IPS-20b (cell line): ENCODE data around the gene ADARB1.

Experiments used
- H3K27ac ChIP-seq: one replicate; pipeline ENCODE4 v1.5.1; 2013; ENCODE audit warnings: low read length
- H3K27me3 ChIP-seq: 2 replicates; pipeline ENCODE4 v1.6.1; 2013; ENCODE audit warnings: mild to moderate bottlenecking, low read length, inconsistent platforms; ENCODE audit not compliant: insufficient read depth
- H3K36me3 ChIP-seq: 2 replicates; pipeline ENCODE4 v1.6.1; 2013; ENCODE audit warnings: low read depth, mild to moderate bottlenecking, inconsistent platforms, low read length, moderate library complexity; ENCODE audit not compliant: insufficient read depth
- H3K4me1 ChIP-seq: 2 replicates; pipeline ENCODE4 v1.6.1; 2013; ENCODE audit warnings: mild to moderate bottlenecking, control low read depth, inconsistent platforms, low read length, moderate library complexity; ENCODE audit not compliant: insufficient read depth
- H3K4me3 ChIP-seq: 2 replicates; pipeline ENCODE4 v1.5.1; 2013; ENCODE audit warnings: mild to moderate bottlenecking, low read length, inconsistent platforms
- H3K9ac ChIP-seq: 2 replicates; pipeline ENCODE4 v1.6.1; 2013; ENCODE audit warnings: low read depth, mild to moderate bottlenecking, inconsistent platforms, low read length, moderate library complexity
- H3K9me3 ChIP-seq: 2 replicates; pipeline ENCODE4 v1.6.1; 2013; ENCODE audit warnings: mild to moderate bottlenecking, low read depth, low read length, inconsistent platforms; ENCODE audit not compliant: insufficient read depth

The ADARB1 gene

DNA sequence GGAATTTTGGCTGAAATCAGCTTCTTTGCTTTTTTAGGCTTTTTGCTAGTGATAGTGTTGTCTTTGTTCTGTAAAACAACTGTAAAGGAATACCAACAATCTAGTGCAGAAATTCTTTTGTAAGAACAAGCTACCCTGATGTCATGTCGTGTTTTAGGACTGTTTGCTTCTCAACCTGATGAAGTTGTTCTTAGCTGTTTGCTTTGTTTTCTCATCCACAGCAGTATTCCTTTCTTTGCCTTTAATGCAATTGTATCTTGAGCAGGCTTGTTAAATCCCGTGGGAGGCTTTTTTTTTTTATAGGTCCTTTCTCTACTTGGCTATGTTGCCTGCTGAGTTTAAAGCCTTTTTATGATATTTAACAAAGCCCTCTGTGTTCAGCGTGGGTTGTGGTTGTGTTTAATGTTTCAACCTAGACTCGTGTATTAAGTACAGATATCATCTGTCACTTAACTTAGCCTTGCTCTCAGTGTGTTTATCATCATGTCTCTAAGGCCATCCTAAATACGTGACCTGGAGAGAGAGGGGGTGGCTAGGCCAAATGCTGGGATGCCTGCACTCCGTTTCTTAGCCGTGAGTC lies 31.6 kb downstream of the ADARB1 start:
- H3K9ac ChIP-seq: no peak overlapping the region
- H3K4me3 ChIP-seq: no peak overlapping the region
- no peaks in the 10 kb centered on the region for H3K4me1 ChIP-seq
- H3K27me3 ChIP-seq: no peaks in the 10 kb centered on the region
- H3K36me3 ChIP-seq: no peaks in the 10 kb centered on the region
- no peak overlapping the region for H3K27ac ChIP-seq
- H3K9me3 ChIP-seq: no peaks in the 10 kb centered on the region

DNA sequence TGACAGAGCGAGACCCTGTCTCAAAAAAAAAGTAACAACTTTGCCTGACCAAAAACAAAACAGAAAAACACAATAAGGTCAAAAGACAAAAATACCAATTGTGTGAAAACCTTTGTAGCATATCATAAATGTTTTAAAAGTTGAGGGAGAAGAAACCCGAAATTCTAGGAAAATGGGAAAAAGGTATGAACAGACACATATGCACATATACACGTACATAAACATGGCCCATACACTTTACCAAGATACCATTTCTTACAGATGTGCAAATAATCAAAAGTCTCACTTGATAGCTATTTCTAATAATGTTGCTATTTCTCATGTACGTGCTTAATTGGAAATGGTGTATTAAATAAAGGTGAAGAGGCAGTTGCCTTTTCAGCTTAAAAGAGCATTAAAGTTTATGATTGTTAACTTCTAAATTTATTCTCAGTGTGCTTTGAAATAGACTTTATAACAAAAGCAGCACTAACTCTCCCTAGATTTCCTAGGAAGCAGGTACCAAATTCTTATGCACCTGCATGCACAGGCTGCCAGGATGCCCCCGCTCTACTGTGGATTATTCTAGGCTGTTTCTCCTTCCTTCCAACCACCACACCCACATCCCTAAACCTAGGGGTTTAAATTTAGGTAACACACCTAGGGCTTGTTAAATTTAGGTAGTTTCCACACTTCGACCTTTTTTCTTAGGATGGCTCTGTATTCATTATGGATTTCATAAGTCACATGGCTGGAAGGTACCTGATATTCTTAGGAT lies 33.8 kb downstream of the ADARB1 start:
- Histone ChIP-seq H3K9ac (no peak overlapping the region), H3K27ac (no peak overlapping the region), H3K4me3 (no peak overlapping the region), H3K9me3 (no peaks in the 10 kb centered on the region), H3K27me3 (no peaks in the 10 kb centered on the region), H3K36me3 (no peaks in the 10 kb centered on the region), H3K4me1 (no peaks in the 10 kb centered on the region)

- H3K27me3 ChIP-seq: no peaks in the 10 kb centered on the region
- H3K9ac ChIP-seq: no peak overlapping the region
- no peak overlapping the region for H3K4me3 ChIP-seq
- H3K4me1 ChIP-seq: no peaks in the 10 kb centered on the region
- no peaks in the 10 kb centered on the region for H3K9me3 ChIP-seq
- no peaks in the 10 kb centered on the region for H3K36me3 ChIP-seq
- H3K27ac ChIP-seq: no peak overlapping the region
Observed at GRCh38 chr21:45108808-45109781, 34.7 kb downstream of the ADARB1 start.

GRCh38 chr21:45109831-45110492 lies 35.6 kb downstream of the ADARB1 start:
- H3K9ac ChIP-seq: no peak overlapping the region
- H3K27ac ChIP-seq: no peak overlapping the region
- H3K4me3 ChIP-seq: no peak overlapping the region
- no peaks in the 10 kb centered on the region for H3K36me3 ChIP-seq
- H3K4me1 ChIP-seq: no peaks in the 10 kb centered on the region
- no peaks in the 10 kb centered on the region for H3K27me3 ChIP-seq
- no peaks in the 10 kb centered on the region for H3K9me3 ChIP-seq

DNA sequence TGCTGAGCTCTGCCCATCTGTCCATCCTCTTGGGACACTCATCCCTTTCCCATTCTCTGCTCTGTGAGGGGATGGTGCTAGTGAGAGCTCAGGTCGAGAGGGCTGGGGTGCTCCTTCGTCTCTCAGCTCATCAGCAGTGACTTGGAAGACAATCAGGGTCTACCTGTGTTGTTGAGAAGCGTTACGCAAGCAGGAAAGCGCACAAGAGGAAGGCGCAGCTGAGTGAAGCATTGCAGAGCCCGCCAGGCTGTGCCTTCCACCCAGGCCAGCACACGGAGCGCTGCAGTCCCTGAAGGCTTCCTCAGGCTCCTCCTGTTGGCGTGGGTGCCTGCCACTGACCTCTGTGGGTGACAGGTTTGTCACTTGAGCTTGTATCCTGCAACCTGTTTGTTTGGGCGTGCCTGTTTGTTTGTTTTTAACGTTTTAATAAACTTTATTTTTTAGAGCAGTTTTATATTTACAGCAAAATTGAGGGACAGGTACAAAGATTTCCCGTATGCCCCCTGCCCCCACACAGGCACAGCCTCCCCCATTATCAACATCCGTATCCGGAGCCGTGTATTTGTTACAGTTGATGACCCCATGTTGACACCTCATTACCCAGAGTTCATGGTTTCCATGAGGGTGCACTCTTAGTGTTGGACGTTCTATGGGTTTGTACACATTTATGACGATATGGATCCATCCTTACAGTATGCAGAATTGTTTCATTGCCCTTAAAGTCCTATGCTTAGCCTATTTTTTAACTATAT lies 36.7 kb downstream of the ADARB1 start:
- Histone ChIP-seq H3K9ac (no peak overlapping the region), H3K4me1 (no peaks in the 10 kb centered on the region), H3K27me3 (no peaks in the 10 kb centered on the region), H3K27ac (no peak overlapping the region), H3K4me3 (no peak overlapping the region), H3K36me3 (no peaks in the 10 kb centered on the region), H3K9me3 (no peaks in the 10 kb centered on the region)

GRCh38 chr21:45111703-45112102 lies 37.3 kb downstream of the ADARB1 start:
- H3K27ac ChIP-seq: no peak overlapping the region
- no peaks in the 10 kb centered on the region for H3K9me3 ChIP-seq
- H3K36me3 ChIP-seq: no peaks in the 10 kb centered on the region
- H3K9ac ChIP-seq: no peak overlapping the region
- H3K27me3 ChIP-seq: no peaks in the 10 kb centered on the region
- no peaks in the 10 kb centered on the region for H3K4me1 ChIP-seq
- H3K4me3 ChIP-seq: no peak overlapping the region

- Histone ChIP-seq H3K4me3 (no peak overlapping the region), H3K27ac (no peak overlapping the region), H3K36me3 (no peaks in the 10 kb centered on the region), H3K27me3 (no peaks in the 10 kb centered on the region), H3K9me3 (no peaks in the 10 kb centered on the region), H3K4me1 (no peaks in the 10 kb centered on the region), H3K9ac (no peak overlapping the region)
Observed at GRCh38 chr21:45112371-45112770, 38.0 kb downstream of the ADARB1 start.

DNA sequence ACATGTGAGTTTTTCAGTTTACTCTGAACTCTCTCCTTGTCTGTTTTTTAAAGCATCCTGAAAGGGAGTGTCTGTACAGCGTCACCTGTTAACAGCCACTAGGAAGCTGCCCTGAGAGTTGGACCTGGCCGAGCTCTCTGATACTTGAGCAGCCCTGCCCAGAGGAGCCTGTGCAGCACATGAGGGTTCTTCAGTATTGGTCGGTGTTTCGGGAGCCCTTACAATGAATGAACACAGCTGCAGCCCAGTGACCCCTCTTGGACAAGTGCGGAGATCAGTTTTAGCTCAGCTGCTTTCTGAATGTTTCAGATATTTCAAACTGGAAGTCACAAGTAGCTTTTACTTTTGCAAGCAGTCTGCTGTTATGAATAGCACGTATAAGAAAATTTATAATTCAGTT lies 39.2 kb downstream of the ADARB1 start:
- Histone ChIP-seq H3K9me3 (no peaks in the 10 kb centered on the region), H3K4me1 (no peaks in the 10 kb centered on the region), H3K9ac (no peak overlapping the region), H3K4me3 (no peak overlapping the region), H3K27ac (no peak overlapping the region), H3K36me3 (no peaks in the 10 kb centered on the region), H3K27me3 (no peaks in the 10 kb centered on the region)

- H3K27me3 ChIP-seq: no peaks in the 10 kb centered on the region
- H3K27ac ChIP-seq: no peak overlapping the region
- no peak overlapping the region for H3K4me3 ChIP-seq
Observed at GRCh38 chr21:45114072-45114471, 39.7 kb downstream of the ADARB1 start.

GRCh38 chr21:45114475-45114874 lies 40.1 kb downstream of the ADARB1 start:
- Histone ChIP-seq H3K4me3 (no peak overlapping the region), H3K9ac (no peak overlapping the region), H3K4me1 (no peaks in the 10 kb centered on the region), H3K36me3 (no peaks in the 10 kb centered on the region), H3K27ac (no peak overlapping the region), H3K27me3 (no peaks in the 10 kb centered on the region), H3K9me3 (no peaks in the 10 kb centered on the region)

More at GRCh38 chr21:45114072-45114471, 39.7 kb downstream of the ADARB1 start:
- Histone ChIP-seq H3K9me3 (no peaks in the 10 kb centered on the region), H3K36me3 (no peaks in the 10 kb centered on the region), H3K9ac (no peak overlapping the region), H3K4me1 (no peaks in the 10 kb centered on the region)

DNA sequence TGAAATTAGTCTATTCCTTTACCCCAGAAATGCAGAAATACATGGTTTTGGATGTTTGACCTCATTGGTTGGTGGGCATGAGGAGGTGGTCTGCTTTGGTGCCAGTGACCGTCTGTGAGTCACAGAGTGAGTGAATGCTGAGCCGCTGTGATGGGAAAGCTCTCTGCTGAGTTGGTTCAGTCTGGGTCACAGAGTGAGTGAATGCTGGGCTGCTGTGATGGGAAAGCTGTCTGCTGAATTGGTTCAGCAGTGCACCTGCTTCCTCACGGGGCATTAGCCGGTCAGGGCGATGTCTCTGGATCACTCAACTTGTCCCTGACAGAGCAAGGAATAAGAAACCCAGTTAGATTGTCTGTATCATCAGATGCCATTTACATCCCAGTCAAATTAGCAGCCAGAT lies 40.8 kb downstream of the ADARB1 start:
- Histone ChIP-seq H3K4me1 (no peaks in the 10 kb centered on the region), H3K9me3 (no peaks in the 10 kb centered on the region), H3K9ac (no peak overlapping the region), H3K27me3 (no peaks in the 10 kb centered on the region), H3K27ac (no peak overlapping the region), H3K4me3 (no peak overlapping the region), H3K36me3 (no peaks in the 10 kb centered on the region)
